HG02973 (cell line): ENCODE data around the gene SIK2.
"Not testable (repeated sequence)": the region's sequence is repeated elsewhere in the genome, so short reads cannot be mapped to it uniquely, and the experiment has no call there.

ENCODE experiments used
- ATAC-seq: cut with Tn5 transposase; IDR thresholded peaks from one replicate; pipeline ENCODE4 v1.9.1; 2021; ENCODE audit warnings: moderate library complexity; ENCODE audit not compliant: unreplicated experiment

SIK2 gene

DNA sequence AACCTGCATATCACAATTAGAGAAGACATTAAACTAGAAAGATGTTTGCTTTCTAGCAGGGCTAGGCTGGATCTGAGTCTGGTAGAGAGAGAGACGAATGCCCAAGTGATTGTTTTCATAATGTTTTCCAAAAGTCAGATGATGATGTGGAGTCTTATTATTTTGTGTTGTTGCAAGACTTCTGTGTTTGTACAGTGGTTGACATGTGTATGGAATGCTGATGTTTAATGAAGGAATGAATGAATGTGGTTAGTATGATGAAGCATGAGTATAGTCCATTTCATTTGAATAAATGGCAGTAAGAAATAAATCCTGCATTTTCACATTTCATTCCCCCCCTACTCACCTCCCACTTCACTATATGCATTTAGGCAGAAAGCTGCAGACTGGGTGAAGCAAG lies 94.3 kb downstream of the SIK2 start:
- no peak for ATAC-seq

DNA sequence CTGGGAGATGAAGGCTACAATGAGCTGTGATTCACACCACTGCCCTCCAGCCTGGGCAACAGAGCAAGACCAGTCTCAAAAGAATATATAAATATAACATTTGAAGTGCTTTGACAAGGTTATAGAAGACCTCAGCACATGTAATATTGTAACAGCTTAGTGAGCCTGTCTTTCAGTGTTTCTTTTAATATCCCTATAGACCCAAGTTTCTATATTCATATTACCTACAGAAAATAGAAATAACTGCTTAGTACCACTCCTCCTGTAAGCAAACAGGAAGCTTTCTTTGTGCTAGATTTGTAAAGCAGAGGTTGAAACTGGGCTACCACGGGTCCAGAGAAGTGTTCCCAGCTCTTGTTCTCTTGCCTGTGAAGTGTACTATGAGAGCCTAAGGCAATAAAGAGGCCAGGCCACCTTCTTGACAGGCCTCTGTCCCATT lies 95.7 kb downstream of the SIK2 start:
- ATAC-seq = peak; percentile 52

DNA sequence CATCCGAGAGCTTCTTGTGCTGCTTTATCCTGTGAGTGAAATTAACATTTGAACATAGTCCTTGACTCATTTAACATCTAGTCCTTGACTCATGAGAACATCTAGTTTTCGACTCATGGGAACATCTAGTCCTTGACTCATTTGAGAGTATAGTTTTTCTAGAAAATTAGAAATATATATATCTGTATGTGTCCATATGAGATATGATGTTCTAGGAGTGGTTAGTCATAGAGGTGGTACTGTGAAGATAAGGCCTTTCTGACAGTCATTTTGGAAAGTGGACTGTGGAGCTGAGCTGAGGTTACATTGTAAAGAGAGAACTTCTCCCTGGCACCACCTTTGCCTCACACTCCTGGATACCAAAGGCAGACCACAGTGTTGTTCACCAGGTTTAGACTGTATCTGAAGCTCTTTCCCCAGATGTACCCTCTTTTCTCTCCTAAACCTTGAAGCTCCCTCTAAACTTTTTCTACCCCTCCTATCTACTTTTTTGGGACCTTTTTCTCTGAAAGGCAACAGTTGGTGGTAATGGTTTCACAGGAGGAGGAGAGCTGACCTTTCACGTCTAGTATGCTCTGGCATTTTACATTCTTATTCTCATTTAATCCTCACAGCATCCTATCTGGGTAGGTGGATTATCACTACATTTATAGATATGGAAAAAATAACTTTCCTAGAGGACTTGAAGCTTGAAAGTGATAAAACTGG lies 96.8 kb downstream of the SIK2 start:
- ATAC-seq = no peak

- no peak for ATAC-seq
Observed at GRCh38 chr11:111699579-111700156, 97.4 kb downstream of the SIK2 start.

DNA sequence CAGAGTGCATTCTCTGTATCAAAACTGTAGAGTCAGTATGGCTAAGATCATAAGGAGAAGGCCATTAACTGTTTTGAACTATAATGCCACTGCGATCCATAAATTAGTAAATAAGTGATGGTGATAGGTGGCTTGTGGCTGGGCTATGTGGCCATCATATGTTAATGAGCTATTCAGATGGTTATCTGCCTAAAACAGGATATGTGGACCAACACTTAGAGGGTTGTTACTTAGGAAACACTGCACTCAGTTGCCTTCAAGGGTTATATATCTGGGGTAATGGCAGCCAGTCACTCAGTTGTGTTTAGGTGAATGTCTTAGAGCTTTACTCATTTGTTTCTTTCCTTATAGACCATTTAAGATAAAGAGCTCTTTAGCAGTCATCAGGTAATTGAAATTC lies 97.9 kb downstream of the SIK2 start:
- no peak for ATAC-seq

GRCh38 chr11:111702623-111703022 lies 100.4 kb downstream of the SIK2 start:
- ATAC-seq = no peak

DNA sequence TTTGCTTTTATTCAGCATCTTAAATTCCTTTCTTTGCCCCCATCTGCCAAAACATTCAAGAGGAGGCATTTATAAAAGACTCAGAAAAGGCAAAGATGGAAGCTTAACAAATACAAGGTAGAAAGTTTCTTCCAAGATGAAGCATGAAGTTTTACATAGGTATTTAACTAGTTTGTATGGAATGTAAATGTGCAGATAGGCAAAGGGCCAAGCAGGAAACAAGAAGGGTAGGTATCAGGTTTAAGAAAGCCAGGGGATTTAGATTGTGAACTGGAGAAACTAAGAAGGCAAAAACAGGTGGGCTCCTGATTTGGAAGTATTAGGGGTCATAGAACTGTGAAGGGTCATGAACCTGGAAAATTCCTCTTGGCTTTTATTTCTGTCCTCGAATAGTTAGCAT lies 101.3 kb downstream of the SIK2 start:
- no peak for ATAC-seq

DNA sequence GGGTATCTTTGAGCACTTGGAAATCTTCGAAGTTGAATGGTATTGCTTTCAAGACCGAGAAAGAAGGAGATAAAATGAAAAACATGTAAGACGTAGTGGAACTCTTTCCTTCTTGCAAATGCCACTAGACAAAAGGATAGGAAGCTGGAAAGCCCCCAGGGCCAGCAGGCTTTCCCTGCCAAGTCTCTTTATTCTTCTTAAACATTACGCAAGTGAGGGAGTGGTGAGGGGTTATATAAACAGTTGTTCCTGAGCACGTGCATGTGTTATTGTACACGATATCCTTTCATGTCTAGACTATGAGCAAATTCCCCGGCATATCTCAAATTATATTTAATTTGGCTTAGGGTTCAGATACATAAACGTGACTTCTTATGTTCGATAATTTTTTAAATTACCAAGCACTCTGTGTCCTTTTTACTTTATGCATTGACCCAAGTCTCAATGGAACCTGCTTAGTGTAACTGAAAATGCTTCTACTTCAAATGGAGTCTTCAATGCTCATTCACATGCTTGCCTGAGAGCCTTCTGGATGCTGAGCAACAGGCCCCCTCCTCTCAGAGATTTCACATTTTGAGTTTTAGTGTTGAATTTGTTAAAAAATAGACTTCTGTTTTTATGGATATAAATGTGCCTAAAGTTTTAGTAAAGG lies 104.9 kb downstream of the SIK2 start:
- no peak for ATAC-seq

GRCh38 chr11:111707691-111708067 lies 105.4 kb downstream of the SIK2 start:
- no peak for ATAC-seq

DNA sequence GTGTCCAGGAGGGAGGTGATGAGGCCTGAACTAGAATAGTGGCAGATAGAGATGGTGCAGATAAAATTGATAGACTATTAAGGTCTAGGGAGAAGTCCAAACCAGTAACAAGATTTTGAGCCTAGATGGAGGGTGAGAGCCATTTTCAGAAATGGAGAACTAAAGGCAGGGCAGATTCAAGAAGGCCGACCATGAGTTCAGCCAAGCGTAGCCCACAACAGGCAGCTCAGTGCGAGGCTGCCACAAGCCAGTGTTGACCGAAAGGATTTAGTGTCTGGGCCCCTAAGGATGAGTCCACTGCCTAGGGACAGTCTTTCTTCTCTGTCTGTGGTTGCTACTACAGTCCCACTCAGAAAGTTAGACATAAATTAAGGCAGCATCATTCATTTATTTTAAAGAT lies 112.3 kb downstream of the SIK2 start:
- ATAC-seq = no peak

GRCh38 chr11:111715142-111715816 lies 113.0 kb downstream of the SIK2 start:
- no peak for ATAC-seq

DNA sequence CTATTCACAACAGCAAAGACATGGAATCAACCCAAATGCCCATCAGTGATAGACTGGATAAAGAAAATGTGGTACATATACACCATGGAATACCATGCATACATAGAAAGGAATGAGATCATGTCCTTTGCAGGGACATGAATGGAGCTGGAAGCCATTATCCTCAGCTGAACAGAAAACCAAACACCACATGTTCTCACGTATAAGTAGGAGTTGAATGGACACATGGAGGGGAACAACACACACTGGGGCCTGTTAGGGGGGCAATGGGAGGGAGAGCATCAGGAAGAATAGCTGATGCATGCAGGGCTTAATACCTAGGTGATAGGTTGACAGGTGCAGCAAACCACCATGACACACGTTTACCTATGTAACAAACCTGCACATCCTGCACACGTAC lies 115.4 kb downstream of the SIK2 start:
- not testable (repeated sequence) for ATAC-seq

DNA sequence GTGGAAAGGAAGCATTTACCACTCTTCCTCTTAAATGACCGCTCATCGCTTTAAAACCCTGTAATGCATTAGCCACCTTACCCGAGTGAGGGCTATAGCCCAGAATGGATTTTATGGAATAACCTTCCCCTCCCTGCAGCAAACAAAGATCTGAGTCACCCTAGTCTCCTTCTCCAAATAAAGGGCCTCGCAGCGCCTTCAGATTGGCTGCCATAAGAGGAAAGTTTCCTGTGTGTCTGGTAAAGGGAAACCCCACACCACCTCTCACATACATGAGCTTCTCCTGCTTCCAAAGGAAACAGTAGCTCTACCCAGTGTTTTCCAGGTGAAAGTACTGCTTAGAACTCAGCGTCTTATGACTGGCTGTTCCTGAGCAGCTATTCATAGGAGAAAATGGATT lies 116.2 kb downstream of the SIK2 start:
- no peak for ATAC-seq

DNA sequence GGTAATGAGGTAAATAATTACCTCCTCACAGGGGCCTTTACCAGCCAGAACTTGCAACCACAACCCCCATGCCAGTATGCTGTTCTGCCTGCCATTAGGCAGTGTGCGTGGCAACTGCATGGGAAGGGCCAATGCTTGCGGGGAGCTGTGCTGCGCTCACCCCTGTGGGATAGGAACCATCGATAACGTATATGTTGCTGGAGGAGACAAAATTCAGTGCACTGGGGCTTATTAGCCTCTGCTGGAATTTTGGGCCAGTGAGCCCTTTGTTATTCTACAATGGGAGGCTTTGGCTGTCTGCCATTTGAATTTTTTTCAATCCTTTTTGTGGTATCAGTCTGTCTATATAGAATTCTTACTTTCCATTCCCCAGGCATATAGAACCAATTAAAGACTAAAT lies 116.6 kb downstream of the SIK2 start:
- ATAC-seq = no peak

GRCh38 chr11:111719379-111719778 lies 117.1 kb downstream of the SIK2 start:
- no peak for ATAC-seq

DNA sequence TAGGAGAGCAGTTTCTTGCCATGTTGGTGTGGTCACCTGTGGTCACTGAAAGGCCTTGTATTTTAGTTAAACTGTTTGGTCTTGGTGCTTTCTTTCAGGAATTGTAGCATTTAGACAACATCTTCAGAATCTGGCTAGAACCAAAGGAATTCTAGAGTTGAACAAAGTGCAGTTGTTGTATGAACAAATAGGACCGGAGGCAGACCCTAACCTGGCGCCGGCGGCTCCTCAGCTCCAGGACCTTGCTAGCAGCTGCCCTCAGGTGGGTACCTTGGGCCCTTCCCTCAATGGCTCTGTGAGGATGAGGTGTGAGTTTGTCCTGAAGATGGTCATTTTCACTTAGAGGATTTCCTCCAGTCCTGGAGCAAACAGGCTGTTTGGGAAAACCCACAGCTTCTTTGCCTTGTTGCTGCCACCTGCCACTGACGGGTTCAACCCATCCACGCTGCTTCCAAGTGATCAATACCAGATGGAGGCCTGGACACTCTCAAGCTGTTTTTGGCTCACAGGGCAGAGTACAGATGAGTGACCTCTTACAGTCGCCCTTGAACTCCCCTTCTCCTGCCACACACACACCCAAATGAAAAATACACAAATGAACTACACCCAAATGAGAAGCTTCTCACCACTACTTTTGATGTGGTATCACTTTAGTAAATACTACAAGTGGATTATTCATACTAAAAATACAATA lies 118.7 kb downstream of the SIK2 start:
- no peak for ATAC-seq

DNA sequence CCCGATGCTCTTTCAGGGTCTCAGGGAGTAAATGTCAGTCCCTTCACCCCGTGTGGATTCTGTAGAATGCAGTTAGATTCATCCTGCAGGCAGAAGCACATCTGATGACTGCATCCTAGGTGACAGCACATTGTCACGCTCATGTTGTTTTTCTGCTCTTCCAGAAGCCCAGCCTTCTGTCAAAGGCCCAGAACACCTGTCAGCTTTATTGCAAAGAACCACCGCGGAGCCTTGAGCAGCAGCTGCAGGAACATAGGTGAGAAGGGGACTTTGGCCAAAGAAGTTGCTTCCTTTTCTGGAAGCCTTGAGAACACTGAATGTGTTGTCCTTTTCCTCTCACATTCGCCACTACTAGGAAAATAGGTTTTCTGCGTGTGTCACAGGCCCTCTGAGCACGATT lies 120.3 kb downstream of the SIK2 start:
- ATAC-seq = no peak

DNA sequence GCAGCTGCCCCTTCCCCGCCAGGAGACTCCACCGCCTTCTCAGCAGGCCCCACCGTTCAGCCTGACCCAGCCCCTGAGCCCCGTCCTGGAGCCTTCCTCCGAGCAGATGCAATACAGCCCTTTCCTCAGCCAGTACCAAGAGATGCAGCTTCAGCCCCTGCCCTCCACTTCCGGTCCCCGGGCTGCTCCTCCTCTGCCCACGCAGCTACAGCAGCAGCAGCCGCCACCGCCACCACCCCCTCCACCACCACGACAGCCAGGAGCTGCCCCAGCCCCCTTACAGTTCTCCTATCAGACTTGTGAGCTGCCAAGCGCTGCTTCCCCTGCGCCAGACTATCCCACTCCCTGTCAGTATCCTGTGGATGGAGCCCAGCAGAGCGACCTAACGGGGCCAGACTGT lies 121.3 kb downstream of the SIK2 start:
- ATAC-seq = no peak

GRCh38 chr11:111724615-111725129 lies 122.4 kb downstream of the SIK2 start:
- no peak for ATAC-seq

DNA sequence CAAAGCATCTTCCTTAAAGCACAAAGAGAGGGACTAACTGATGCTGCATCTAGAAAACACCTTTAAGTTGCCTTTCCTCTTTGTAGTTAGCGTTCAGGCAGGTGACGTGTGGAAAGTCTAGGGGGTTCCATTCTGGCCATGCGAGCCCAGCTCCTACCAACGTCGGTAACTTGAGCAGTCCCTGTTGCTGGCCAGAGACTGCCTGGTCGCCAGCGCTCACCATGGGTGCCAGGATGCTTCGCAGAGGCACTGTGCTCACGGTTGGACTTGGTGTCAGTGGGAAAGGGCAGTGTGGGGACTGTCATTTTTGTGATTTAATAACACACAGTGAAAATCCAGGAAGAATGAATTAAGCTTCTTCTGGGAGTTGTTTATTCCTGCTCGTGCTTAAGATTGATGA lies 123.4 kb downstream of the SIK2 start:
- ATAC-seq = no peak

DNA sequence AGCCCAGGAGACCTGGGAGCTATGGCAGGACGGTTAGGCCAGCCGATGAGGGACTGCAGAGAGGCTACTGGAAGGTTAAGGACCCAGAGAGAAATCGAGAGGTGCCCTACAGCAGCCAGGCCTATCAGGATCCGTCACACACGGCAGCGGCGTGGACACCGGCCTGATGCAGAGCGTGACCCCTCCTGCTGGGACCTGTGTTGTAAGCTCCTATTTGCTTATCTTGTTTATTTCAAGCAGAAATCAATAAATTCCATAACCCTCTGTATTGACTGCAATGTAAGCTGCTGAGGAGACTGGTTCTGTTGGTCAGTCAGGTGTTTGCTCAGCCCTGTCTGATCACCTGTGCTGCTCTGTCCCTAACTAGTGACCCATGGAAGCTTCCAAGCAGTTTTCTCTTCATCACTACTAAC lies 124.1 kb downstream of the SIK2 start:
- no peak for ATAC-seq
